GM12873 (cell line): ENCODE measurements around the gene TSNAX.

Source experiments
- TF ChIP-seq, protein P1 (sequence below): IDR thresholded peaks from 2 replicates; pipeline ENCODE4 v1.5.1; 2012; ENCODE audit warnings: low read depth, mild to moderate bottlenecking, moderate library complexity, low read length, control low read depth; ENCODE audit not compliant: insufficient read depth; ENCODE audit errors: missing control alignments

Gene TSNAX

GRCh38 chr1:231605149-231606100, 77.0 kb downstream of the TSNAX start:
- TF ChIP-seq, protein P1, sequence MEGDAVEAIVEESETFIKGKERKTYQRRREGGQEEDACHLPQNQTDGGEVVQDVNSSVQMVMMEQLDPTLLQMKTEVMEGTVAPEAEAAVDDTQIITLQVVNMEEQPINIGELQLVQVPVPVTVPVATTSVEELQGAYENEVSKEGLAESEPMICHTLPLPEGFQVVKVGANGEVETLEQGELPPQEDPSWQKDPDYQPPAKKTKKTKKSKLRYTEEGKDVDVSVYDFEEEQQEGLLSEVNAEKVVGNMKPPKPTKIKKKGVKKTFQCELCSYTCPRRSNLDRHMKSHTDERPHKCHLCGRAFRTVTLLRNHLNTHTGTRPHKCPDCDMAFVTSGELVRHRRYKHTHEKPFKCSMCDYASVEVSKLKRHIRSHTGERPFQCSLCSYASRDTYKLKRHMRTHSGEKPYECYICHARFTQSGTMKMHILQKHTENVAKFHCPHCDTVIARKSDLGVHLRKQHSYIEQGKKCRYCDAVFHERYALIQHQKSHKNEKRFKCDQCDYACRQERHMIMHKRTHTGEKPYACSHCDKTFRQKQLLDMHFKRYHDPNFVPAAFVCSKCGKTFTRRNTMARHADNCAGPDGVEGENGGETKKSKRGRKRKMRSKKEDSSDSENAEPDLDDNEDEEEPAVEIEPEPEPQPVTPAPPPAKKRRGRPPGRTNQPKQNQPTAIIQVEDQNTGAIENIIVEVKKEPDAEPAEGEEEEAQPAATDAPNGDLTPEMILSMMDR, result no peak

GRCh38 chr1:231606712-231607111, 78.2 kb downstream of the TSNAX start:
- TF ChIP-seq, protein P1, result no peak

- TF ChIP-seq, protein P1, result no peak
These were observed 81.9 kb downstream of the TSNAX start for GRCh38 chr1:231610388-231610787.

GRCh38 chr1:231611111-231611510, 82.6 kb downstream of the TSNAX start:
- TF ChIP-seq, protein P1, result no peak

- TF ChIP-seq, protein P1, result no peak
These were observed 83.4 kb downstream of the TSNAX start for GRCh38 chr1:231611851-231612250.

GRCh38 chr1:231612393-231613089, 84.1 kb downstream of the TSNAX start:
- TF ChIP-seq, protein P1, result no peak

- TF ChIP-seq, protein P1, result no peak
These were observed 85.2 kb downstream of the TSNAX start for GRCh38 chr1:231613419-231614349.
